ENCODE measurements around the gene MLLT1.

- TF ChIP-seq JUND (IDR thresholded peaks at IDR 0.05) (no peak), RAD21 (IDR thresholded peaks at IDR 0.05) (no peak), FOXA1 (IDR thresholded peaks at IDR 0.05) (no peak)
These were observed 80.4 kb downstream of the MLLT1 start for GRCh38 chr19:6199240-6199994.
